ENCODE measurements around the gene HUS1B.

- TF ChIP-seq POLR2AphosphoS5 (IDR thresholded peaks at IDR 0.05; ENCODE audit: low read depth, low read length) (no peak), TAF1 (IDR thresholded peaks at IDR 0.05; ENCODE audit: low read depth, low read length) (no peak)
These were observed 48.1 kb upstream of the HUS1B start for GRCh38 chr6:705047-705446.

All from GM12891 (cell line).